Loucy (cell line): Measurements from ENCODE around the gene TNFRSF8.

ENCODE experiments used
- H2AFZ ChIP-seq: fragments of 200-600 bp; sonication (generic); 2 replicates; pipeline ENCODE4 v1.6.0; 2016; ENCODE audit warnings: antibody characterized with exemption, mild to moderate bottlenecking, low read length, moderate library complexity
- H3F3A ChIP-seq: fragments of 200-600 bp; 2 replicates; pipeline ENCODE4 v1.6.0; 2016; ENCODE audit warnings: antibody characterized with exemption, low read depth, mild to moderate bottlenecking
- H3K27me3 ChIP-seq: fragments of 200-600 bp; sonication (generic); 2 replicates; pipeline ENCODE4 v1.6.1; 2014; ENCODE audit warnings: low read length, mild to moderate bottlenecking; ENCODE audit not compliant: insufficient read depth, poor library complexity, severe bottlenecking
- H3K36me3 ChIP-seq: fragments of 200-600 bp; sonication (generic); 2 replicates; pipeline ENCODE4 v1.6.1; 2016; ENCODE audit warnings: low read length; ENCODE audit not compliant: insufficient read depth
- H3K4me1 ChIP-seq: fragments of 200-600 bp; sonication (generic); 2 replicates; pipeline ENCODE4 v1.5.1; 2014; ENCODE audit warnings: low read length, mild to moderate bottlenecking; ENCODE audit not compliant: insufficient read depth, poor library complexity, severe bottlenecking
- H3K4me2 ChIP-seq: fragments of 200-600 bp; sonication (generic); 2 replicates; pipeline ENCODE4 v1.6.0; 2014; ENCODE audit warnings: antibody characterized with exemption, low read length, low read depth, mild to moderate bottlenecking; ENCODE audit not compliant: poor library complexity, severe bottlenecking
- H3K4me3 ChIP-seq: fragments of 200-600 bp; sonication (generic); 2 replicates; pipeline ENCODE4 v1.5.1; 2014; ENCODE audit warnings: low read length, mild to moderate bottlenecking, mixed read lengths; ENCODE audit not compliant: poor library complexity, severe bottlenecking
- H3K79me2 ChIP-seq: fragments of 200-600 bp; sonication (generic); 2 replicates; pipeline ENCODE4 v1.6.1; 2014; ENCODE audit warnings: low read length; ENCODE audit not compliant: insufficient read depth
- H3K9ac ChIP-seq: fragments of 200-600 bp; sonication (generic); 2 replicates; pipeline ENCODE4 v1.6.0; 2014; ENCODE audit warnings: mild to moderate bottlenecking, low read depth, low read length, moderate library complexity; ENCODE audit not compliant: poor library complexity, severe bottlenecking
- H3K9me2 ChIP-seq: fragments of 200-600 bp; sonication (generic); replicated peaks from 2 replicates; pipeline ENCODE4 v1.6.1; 2016; ENCODE audit warnings: low read depth, low read length, mixed read lengths
- H3K9me3 ChIP-seq: fragments of 200-600 bp; sonication (generic); 2 replicates; pipeline ENCODE4 v1.6.1; 2014; ENCODE audit warnings: mild to moderate bottlenecking, antibody characterized with exemption, low read length, low read depth; ENCODE audit not compliant: insufficient read depth
- H4K20me1 ChIP-seq: fragments of 200-600 bp; sonication (generic); 2 replicates; pipeline ENCODE4 v1.6.0; 2014; ENCODE audit warnings: antibody characterized with exemption, low read length, mild to moderate bottlenecking; ENCODE audit not compliant: insufficient read depth, poor library complexity, severe bottlenecking
- EZH2phosphoT487 ChIP-seq: fragments of 200-600 bp; IDR thresholded peaks from 2 replicates; pipeline ENCODE4 v1.6.1; 2018; ENCODE audit warnings: antibody characterized with exemption, mild to moderate bottlenecking, moderate library complexity, borderline replicate concordance
- TF ChIP-seq, protein P1 (sequence below): fragments of 200-600 bp; sonication (generic); conservative IDR thresholded peaks from 2 replicates; pipeline ENCODE4 v1.5.1; 2014; ENCODE audit warnings: mild to moderate bottlenecking, antibody characterized with exemption, low read length

Gene TNFRSF8

DNA sequence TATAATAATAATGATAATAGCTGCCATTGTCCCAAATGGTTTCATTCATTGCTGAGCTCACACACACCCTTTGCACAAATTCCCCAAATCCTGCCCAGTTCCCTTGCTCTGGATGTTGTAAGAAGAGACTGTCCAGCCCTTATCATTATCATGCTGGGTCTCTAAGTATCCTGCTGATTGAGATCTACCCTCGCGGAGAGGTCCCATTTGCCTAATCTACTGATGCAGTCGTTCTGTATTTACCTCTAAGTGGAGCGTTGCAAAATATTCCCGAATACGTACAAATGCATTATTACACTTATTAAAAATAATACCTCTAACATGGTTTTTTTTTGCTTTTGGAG is 51.2 kb downstream of the TNFRSF8 start:
- no peaks in the 10 kb centered on the region for H3K9me3 ChIP-seq
- no peak overlapping the region for H3K9ac ChIP-seq
- no peak overlapping the region for H3K4me3 ChIP-seq
- no peaks in the 10 kb centered on the region for H4K20me1 ChIP-seq
- H3K36me3 ChIP-seq = no peaks in the 10 kb centered on the region
- no peaks in the 10 kb centered on the region for H3K4me1 ChIP-seq
- no peak overlapping the region for H3K4me2 ChIP-seq
- TF ChIP-seq EZH2phosphoT487 = no peak
- TF ChIP-seq, protein P1, sequence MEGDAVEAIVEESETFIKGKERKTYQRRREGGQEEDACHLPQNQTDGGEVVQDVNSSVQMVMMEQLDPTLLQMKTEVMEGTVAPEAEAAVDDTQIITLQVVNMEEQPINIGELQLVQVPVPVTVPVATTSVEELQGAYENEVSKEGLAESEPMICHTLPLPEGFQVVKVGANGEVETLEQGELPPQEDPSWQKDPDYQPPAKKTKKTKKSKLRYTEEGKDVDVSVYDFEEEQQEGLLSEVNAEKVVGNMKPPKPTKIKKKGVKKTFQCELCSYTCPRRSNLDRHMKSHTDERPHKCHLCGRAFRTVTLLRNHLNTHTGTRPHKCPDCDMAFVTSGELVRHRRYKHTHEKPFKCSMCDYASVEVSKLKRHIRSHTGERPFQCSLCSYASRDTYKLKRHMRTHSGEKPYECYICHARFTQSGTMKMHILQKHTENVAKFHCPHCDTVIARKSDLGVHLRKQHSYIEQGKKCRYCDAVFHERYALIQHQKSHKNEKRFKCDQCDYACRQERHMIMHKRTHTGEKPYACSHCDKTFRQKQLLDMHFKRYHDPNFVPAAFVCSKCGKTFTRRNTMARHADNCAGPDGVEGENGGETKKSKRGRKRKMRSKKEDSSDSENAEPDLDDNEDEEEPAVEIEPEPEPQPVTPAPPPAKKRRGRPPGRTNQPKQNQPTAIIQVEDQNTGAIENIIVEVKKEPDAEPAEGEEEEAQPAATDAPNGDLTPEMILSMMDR = no peak
- no peaks in the 10 kb centered on the region for H3K9me2 ChIP-seq
- H3K79me2 ChIP-seq = no peaks in the 10 kb centered on the region
- H2AFZ ChIP-seq = no peak overlapping the region
- no peaks in the 10 kb centered on the region for H3F3A ChIP-seq
- no peaks in the 10 kb centered on the region for H3K27me3 ChIP-seq

- Histone ChIP-seq H3K27me3 (no peaks in the 10 kb centered on the region), H3K9ac (no peak overlapping the region), H3K36me3 (no peaks in the 10 kb centered on the region), H3K4me3 (no peak overlapping the region), H2AFZ (no peak overlapping the region), H3K4me2 (no peak overlapping the region), H3K9me3 (no peaks in the 10 kb centered on the region), H4K20me1 (no peaks in the 10 kb centered on the region), H3K9me2 (no peaks in the 10 kb centered on the region), H3K4me1 (no peaks in the 10 kb centered on the region), H3F3A (no peaks in the 10 kb centered on the region), H3K79me2 (no peaks in the 10 kb centered on the region)
- TF ChIP-seq, protein P1 = no peak
- no peak for TF ChIP-seq EZH2phosphoT487
Measured at GRCh38 chr1:12114916-12115315, 51.8 kb downstream of the TNFRSF8 start.

DNA sequence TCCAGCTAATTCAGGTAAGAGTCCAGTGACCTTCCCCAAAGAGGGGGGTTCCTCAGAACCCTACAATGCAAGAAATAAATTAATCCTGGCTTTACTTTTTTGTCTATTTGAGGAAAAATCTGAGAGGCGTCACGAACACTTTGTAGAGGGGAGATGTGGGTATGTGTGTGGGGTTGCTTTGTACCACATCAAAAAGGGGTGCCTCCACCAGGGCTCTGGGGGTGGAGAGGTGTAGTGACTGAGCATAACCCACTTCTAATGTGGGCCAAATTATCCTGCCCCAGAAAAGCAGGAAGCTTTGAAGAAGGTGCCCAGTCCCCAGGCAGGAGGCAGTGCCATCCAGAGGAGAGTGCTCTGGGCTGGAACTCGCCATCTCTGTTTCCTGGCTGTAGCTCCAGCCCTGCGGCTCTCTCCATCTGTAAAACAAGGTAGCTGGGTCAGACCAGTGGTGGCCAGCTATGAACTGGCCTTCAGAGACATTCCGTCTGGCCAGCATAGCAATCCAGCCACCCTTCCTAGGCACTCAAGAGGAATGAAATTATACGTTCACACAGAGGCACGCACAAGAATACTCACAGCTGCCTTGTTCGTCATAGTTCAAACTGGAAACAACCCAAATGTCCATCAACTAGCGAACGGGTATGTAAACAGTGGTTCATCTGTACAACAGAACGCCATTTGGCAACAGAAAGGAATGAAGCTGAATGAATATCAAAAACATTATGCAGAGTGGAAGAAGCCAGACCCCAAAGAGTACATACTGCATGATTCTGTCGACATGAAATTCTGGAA is 58.3 kb downstream of the TNFRSF8 start:
- H3K4me2 ChIP-seq = no peak overlapping the region
- no peak overlapping the region for H3K9ac ChIP-seq
- no peaks in the 10 kb centered on the region for H3K9me3 ChIP-seq
- no peak overlapping the region for H2AFZ ChIP-seq
- peaks cover 9% of the 10 kb centered on the region for H3K4me1 ChIP-seq
- H3K79me2 ChIP-seq = no peaks in the 10 kb centered on the region
- no peak overlapping the region for H3K4me3 ChIP-seq
- H3K27me3 ChIP-seq = no peaks in the 10 kb centered on the region
- H3K36me3 ChIP-seq = no peaks in the 10 kb centered on the region
- no peaks in the 10 kb centered on the region for H3K9me2 ChIP-seq
- no peaks in the 10 kb centered on the region for H3F3A ChIP-seq
- no peak for TF ChIP-seq EZH2phosphoT487
- TF ChIP-seq, protein P1 = no peak
- no peaks in the 10 kb centered on the region for H4K20me1 ChIP-seq
